Inferior parietal cortex (tissue), 1 donor: ENCODE measurements around the gene RSRC1.
"Not testable (repeated sequence)": the region's sequence is repeated elsewhere in the genome, so short reads cannot be mapped to it uniquely, and the experiment has no call there.

Experiments used
- DNase-seq: peaks from one replicate; pipeline ENCODE4 v3.0.0-alpha.2; 2016; ENCODE audit errors: extremely low spot score

RSRC1 gene

GRCh38 chr3:158221426-158221825 is 111.5 kb downstream of the RSRC1 start:
- no peak for DNase-seq

GRCh38 chr3:158226429-158226828 is 116.5 kb downstream of the RSRC1 start:
- no peak for DNase-seq

- not testable (repeated sequence) for DNase-seq
These were observed 119.1 kb downstream of the RSRC1 start for GRCh38 chr3:158228942-158229341.

GRCh38 chr3:158233791-158234190 is 123.9 kb downstream of the RSRC1 start:
- DNase-seq = no peak

- no peak for DNase-seq
These were observed 134.4 kb downstream of the RSRC1 start for GRCh38 chr3:158244274-158244673.

- no peak for DNase-seq
These were observed 137.4 kb downstream of the RSRC1 start for GRCh38 chr3:158247288-158247687.

- DNase-seq = no peak
These were observed 138.4 kb downstream of the RSRC1 start for GRCh38 chr3:158248261-158248660.

- DNase-seq = no peak
These were observed 139.3 kb downstream of the RSRC1 start for GRCh38 chr3:158249183-158249582.

GRCh38 chr3:158258619-158259018 is 148.7 kb downstream of the RSRC1 start:
- DNase-seq = no peak

- no peak for DNase-seq
These were observed 150.5 kb downstream of the RSRC1 start for GRCh38 chr3:158260392-158260791.

- no peak for DNase-seq
These were observed 151.6 kb downstream of the RSRC1 start for GRCh38 chr3:158261371-158261991.

- DNase-seq = no peak
These were observed 155.0 kb downstream of the RSRC1 start for GRCh38 chr3:158264894-158265293.

GRCh38 chr3:158267015-158267414 is 157.1 kb downstream of the RSRC1 start:
- DNase-seq = no peak

GRCh38 chr3:158269942-158270341 is 160.1 kb downstream of the RSRC1 start:
- no peak for DNase-seq

GRCh38 chr3:158272081-158272480 is 162.2 kb downstream of the RSRC1 start:
- no peak for DNase-seq

GRCh38 chr3:158273656-158274055 is 163.8 kb downstream of the RSRC1 start:
- no peak for DNase-seq

GRCh38 chr3:158278187-158278586 is 168.3 kb downstream of the RSRC1 start:
- DNase-seq = no peak

- no peak for DNase-seq
These were observed 169.7 kb downstream of the RSRC1 start for GRCh38 chr3:158279609-158280008.

- no peak for DNase-seq
These were observed 185.9 kb downstream of the RSRC1 start for GRCh38 chr3:158295771-158296170.

GRCh38 chr3:158297940-158298339 is 188.1 kb downstream of the RSRC1 start:
- DNase-seq = no peak

GRCh38 chr3:158308236-158308928 is 198.5 kb downstream of the RSRC1 start:
- no peak for DNase-seq

GRCh38 chr3:158312560-158313141 is 202.8 kb downstream of the RSRC1 start:
- no peak for DNase-seq

- no peak for DNase-seq
These were observed 203.5 kb downstream of the RSRC1 start for GRCh38 chr3:158313338-158313927.
